GM21529 (cell line): Measurements from ENCODE around the gene PIGR.

Source experiments
- ATAC-seq: cut with Tn5 transposase; IDR thresholded peaks from one replicate; pipeline ENCODE4 v1.9.1; 2021; ENCODE audit not compliant: unreplicated experiment

Gene PIGR, protein sequence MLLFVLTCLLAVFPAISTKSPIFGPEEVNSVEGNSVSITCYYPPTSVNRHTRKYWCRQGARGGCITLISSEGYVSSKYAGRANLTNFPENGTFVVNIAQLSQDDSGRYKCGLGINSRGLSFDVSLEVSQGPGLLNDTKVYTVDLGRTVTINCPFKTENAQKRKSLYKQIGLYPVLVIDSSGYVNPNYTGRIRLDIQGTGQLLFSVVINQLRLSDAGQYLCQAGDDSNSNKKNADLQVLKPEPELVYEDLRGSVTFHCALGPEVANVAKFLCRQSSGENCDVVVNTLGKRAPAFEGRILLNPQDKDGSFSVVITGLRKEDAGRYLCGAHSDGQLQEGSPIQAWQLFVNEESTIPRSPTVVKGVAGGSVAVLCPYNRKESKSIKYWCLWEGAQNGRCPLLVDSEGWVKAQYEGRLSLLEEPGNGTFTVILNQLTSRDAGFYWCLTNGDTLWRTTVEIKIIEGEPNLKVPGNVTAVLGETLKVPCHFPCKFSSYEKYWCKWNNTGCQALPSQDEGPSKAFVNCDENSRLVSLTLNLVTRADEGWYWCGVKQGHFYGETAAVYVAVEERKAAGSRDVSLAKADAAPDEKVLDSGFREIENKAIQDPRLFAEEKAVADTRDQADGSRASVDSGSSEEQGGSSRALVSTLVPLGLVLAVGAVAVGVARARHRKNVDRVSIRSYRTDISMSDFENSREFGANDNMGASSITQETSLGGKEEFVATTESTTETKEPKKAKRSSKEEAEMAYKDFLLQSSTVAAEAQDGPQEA

GRCh38 chr1:206946261-206946660, at the start of gene PIGR:
PIGR (minus strand) TSS chr1:206946466; CDS start chr1:206940531, 5,935 bp downstream.
- ATAC-seq = no peak

- no peak for ATAC-seq
Measured at GRCh38 chr1:206992790-206993189, 46.5 kb upstream of the PIGR start.

- no peak for ATAC-seq
Measured at GRCh38 chr1:206987873-206988272, 41.6 kb upstream of the PIGR start.

- ATAC-seq = no peak
Measured at GRCh38 chr1:206986885-206987284, 40.6 kb upstream of the PIGR start.

DNA sequence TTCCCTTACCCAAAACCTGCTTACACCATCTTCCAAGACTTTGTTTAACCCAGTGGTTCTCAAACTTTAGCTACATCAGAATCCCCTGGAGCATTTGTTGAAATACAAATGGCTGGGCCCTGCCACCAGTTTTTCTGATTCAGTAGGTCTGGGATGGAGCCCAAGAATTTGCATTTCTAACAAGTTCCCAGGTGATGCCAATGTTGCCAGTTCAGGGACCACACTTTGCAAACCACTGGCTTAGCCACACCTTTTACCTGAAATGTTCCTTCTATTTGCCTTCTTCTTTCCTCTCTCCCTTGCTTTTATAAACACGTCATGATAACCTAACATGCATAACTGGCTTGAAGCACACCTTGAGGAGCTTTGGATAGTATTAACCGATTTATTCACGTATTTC, 40.1 kb upstream of the PIGR start:
- ATAC-seq = no peak

DNA sequence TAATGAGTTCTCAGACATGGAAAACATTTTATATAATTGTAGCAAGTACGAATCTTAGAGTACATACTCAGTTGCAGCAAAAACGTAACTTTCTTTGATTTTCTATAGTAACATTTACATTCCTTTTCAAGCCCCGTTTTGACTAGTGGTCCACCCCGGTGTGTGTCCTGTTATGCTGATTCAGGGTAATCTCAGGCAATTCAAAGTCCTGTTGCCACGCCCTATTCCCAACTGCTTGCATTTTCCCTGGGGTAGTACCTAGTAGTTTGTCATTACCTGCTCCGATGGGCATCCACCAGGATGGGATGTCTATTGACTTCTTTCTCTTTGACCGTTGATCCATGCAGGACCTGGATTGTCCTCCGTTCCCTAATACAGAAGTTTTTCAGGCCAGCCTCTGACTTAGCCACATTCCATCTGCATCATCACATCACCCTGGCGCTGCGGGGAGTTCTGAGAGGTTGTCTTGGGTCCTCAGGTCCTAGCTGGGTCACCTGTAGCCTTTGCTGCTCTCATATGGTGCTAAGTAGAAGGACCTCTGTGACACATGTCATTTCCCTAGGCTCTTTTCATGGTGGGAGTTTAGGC, 39.0 kb upstream of the PIGR start:
- no peak for ATAC-seq

- peak; percentile 63 for ATAC-seq
Measured at GRCh38 chr1:206982216-206982615, 36.0 kb upstream of the PIGR start.

DNA sequence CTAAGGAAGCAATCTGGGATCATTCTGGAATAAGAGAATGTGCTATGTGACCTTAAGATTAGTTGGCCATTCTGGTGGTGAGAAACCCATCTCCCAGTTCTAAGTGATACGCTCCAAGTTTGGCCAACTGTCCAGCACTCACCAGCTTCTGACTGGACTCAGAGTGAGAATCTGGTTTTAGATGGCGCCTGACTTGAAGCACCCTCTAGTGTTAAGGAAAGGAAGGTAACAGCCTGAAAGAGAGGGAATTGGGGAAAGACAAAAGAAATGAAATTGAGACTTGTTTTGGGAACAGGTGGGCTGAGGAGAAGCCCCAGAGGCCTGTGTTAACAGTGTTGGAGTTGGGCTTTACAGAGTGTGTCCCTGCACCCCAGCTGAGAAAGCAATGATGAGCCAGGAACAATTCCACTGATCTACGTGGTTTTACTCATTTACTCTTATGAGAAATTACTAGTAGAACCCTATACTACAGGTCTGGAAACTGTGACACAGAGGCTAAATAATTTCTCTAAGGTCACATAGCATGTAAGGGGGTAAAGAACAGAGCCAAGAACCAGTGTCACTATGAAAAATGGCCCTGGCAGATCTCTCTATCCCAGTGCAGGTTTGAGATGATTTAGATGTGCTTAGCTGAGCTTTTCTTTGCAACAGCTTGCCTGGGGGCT, 33.2 kb upstream of the PIGR start:
- ATAC-seq = no peak

DNA sequence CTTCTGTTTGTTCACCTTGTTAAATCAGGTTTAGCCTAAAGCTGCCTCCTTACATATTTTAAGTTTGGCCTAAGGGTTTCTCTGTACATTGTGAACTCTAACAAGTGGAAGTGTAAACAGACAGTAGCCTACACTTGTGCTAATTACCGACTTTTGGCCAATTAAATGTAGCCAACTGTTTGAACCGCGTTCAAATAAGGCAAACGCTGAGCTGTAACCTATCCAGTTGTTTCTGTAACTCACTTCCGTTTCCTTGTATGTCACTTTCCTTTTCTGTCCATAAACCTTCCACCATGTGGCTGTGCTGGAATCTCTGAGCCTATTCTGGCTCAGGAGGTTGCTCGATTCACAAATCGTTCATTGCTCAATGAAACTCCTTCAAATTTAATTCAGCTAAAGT, 32.0 kb upstream of the PIGR start:
- ATAC-seq = no peak

DNA sequence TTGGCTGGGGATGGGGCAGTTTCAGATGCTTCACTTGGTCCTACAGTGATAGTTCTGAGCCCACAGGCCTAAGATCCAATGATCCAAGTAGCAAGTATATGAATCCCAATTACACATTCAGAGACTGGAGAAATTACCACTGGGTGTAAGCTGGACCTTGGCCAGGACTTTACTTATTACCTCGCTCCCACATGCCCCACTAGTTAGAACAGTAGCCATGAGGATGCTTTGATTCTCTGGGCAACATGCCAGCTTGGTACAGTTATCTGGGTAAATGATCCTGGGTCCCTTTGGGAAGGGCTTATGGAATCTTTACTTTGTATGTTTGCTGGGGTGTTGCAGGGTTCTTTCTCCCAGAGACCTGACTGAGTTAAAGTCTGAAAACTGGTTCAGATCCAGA, 29.0 kb upstream of the PIGR start:
- ATAC-seq = no peak

GRCh38 chr1:206974140-206974539, 27.9 kb upstream of the PIGR start:
- no peak for ATAC-seq

DNA sequence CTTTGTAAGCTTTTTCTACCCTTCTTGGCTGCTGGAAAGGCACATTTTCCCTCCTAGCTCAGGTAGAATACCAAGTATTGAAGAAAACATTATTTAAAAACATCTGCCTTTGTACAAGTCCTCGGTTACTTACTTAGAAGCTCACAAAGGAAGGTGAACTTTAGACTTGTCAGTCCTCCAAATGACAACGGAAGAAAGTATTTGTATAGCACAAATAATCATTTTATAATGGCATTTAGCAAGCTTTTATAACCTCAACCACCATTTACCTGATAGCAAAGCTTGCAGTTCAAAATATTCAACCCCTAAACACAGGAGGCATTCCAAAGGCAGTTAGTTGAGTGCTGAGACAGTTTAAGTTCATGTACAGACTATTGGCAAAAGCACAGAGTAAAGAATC, 26.5 kb upstream of the PIGR start:
- ATAC-seq = no peak

DNA sequence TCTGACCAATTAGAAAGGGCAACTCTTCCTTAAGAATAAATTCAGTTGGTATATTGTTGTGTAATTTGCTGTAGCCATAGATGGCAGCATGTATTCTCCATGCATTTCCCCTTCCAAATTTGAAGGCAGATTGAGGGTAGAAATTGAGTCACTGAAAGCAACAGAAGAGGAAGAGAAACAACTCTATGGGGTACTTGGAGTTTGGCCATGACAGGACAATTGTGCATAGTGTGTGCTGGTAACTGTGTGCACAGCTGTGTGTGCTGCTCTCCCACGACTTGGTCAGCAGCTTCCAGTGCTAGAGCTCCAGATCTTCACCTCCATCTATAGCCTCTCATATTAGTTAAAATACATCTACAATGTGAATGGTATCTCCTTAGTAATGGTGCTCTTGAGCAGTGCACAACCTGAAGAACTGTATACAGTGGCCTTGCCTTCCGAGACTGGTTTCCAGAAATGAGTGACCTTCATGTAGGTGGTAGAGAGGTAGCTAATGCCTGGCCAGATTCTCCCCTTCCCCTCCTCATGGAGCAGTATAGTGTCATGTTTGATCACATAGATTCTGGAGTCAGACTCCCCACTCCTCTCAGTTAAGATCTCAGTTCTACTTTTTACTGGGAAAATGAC, 24.9 kb upstream of the PIGR start:
- ATAC-seq = peak; percentile 79

DNA sequence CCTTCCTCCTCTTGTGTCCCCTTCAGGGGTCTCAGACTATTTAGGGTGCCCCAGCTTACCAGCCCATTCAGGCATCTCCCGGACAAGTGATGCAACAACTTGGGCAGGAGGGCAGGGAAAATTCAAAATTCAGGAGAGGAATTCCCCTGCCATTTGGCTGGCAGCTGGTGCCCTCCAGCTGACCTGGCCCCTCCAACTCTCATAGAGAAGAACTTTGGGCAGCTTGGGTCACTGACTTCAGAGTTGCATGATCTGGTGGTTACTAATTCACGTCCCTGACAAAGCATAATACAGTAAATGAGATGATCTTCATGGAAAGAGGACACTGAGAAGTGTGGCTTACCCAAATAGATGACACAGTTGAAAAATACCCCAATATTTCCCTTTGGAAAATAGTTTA, 24.2 kb upstream of the PIGR start, which contains the start of gene FCAMR:
Gene FCAMR, minus strand, starts transcription at position 15 of the 400 bp plus-strand sequence. CDS start 335 bp downstream, outside the sequence.
- ATAC-seq = no peak

DNA sequence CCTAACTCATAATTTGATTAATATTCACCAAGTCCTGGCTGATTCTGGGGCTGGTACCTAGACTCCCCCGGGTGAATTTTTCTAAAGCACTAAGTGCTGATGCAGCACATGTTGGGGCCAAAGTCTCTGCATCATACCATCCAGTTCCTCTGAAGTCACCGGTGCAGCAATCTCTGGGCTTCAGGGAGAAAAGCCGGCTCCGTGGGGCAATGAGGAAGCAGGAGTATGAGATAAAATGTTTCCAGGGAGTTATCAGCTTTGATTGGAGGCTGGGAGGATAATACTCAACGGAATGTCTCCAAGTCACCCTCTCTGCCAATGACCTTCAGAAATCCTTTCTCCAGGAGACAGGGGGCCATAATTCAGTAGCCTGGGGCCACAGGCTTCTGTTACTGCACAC, 22.8 kb upstream of the PIGR start:
- no peak for ATAC-seq

GRCh38 chr1:206967096-206967849, 21.0 kb upstream of the PIGR start:
- ATAC-seq = peak; percentile 57

GRCh38 chr1:206965781-206966180, 19.5 kb upstream of the PIGR start:
- no peak for ATAC-seq

DNA sequence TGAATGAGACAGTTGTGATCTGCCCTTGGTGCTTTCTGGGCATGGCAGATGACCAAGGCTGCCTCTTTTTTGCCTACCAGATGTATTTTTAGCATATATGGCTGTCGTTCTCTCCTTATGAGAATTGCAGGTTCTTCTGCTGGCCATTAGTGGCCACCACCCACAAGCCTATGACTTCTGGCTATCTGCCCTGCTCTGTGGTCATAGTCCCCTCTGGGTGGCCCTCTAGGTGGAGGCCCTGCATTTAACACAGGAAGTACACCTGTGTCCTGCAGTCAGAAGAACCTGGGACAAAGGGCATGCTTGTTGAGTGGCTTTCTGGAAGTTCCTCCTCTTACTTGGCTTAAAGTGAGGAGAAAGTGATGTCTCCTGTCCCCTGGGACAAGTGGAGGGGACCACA, 17.5 kb upstream of the PIGR start:
- no peak for ATAC-seq

- no peak for ATAC-seq
Measured at GRCh38 chr1:206963119-206963712, 16.9 kb upstream of the PIGR start.

DNA sequence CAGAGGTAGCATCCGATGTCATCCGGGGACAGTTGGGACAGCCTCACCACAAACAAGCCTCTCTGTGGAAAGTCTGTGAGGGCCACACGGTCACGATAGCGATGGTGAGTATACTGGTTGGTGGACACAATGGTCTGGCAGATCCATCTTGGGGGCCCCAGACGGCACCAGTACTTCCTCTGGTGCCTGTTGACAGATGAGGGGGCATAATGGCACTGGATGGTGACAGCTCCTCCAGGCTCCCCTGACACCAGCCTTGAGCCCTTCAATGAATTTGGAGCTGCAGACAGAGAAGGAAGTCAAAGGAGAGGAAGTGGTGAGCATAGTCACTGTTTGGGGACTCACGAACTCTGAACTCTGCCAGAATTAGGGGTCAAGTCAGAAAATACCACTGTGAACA, 16.0 kb upstream of the PIGR start:
- ATAC-seq = no peak
